ENCODE results near the gene OLA1.

GRCh38 chr2:174035117-174035635, 213.2 kb downstream of the OLA1 start:
- TF ChIP-seq CREB1 (CRISPR knock-in tag; IDR thresholded peaks at IDR 0.05) (no peak), CTCF (IDR thresholded peaks at IDR 0.05) (no peak), IRF2 (CRISPR knock-in tag; IDR thresholded peaks at IDR 0.05; ENCODE audit: borderline replicate concordance, low read depth) (no peak), NR1H2 (CRISPR knock-in tag; IDR thresholded peaks at IDR 0.05) (no peak), STAT6 (CRISPR knock-in tag; conservative IDR thresholded peaks at IDR 0.05; ENCODE audit: low read depth) (no peak), MAX (CRISPR knock-in tag; IDR thresholded peaks at IDR 0.05) (no peak), TEAD4 (CRISPR knock-in tag; IDR thresholded peaks at IDR 0.05) (no peak), JUN (CRISPR knock-in tag; IDR thresholded peaks at IDR 0.05) (no peak)

All from WTC11 (cell line).